Endothelial cell (in vitro differentiated cells): Measurements from ENCODE around the gene APBB3. TPM values are rescaled to one million over a fixed set of nuclear protein-coding genes. Genes with fewer than 3 reads are reported as not detected.

Experiments
- DNase-seq: peaks from one replicate; pipeline ENCODE4 v3.0.0; 2021; ENCODE audit warnings: low spot score
- H3K27ac Mint-ChIP-seq: one replicate; pipeline ENCODE4 v1.8.0; 2021; ENCODE audit warnings: mixed read lengths, inconsistent platforms; ENCODE audit not compliant: unreplicated experiment
- H3K27me3 Mint-ChIP-seq: one replicate; pipeline ENCODE4 v1.8.0; 2021; ENCODE audit warnings: mild to moderate bottlenecking, moderate library complexity, mixed read lengths, inconsistent platforms; ENCODE audit not compliant: unreplicated experiment
- H3K36me3 Mint-ChIP-seq: one replicate; pipeline ENCODE4 v1.8.0; 2021; ENCODE audit warnings: mild to moderate bottlenecking, low read depth, mixed read lengths, inconsistent platforms; ENCODE audit not compliant: unreplicated experiment
- H3K4me1 Mint-ChIP-seq: one replicate; pipeline ENCODE4 v1.8.0; 2021; ENCODE audit warnings: mild to moderate bottlenecking, mixed read lengths, inconsistent platforms; ENCODE audit not compliant: unreplicated experiment
- H3K4me3 Mint-ChIP-seq: one replicate; pipeline ENCODE4 v1.8.0; 2021; ENCODE audit warnings: mild to moderate bottlenecking, mixed read lengths, inconsistent platforms; ENCODE audit not compliant: unreplicated experiment
- H3K9me3 Mint-ChIP-seq: one replicate; pipeline ENCODE4 v1.8.0; 2021; ENCODE audit warnings: mixed read lengths, inconsistent platforms; ENCODE audit not compliant: unreplicated experiment
- total RNA-seq: library from RNA; stranded (reverse); fragmentation: NEBNext Ultra II Directional; extraction: Animal tissue kit (Norgen Biotek cat#: 25700); gene quantifications from one replicate; pipeline ENCODE4 v1.2.1, GENCODE V29; 2021; ENCODE audit not compliant: unreplicated experiment
- TF ChIP-seq, protein P1 (sequence below): fragments of 200-600 bp; sonication (generic); IDR thresholded peaks from one replicate; pipeline ENCODE4 v1.5.0; 2021; ENCODE audit warnings: antibody characterized with exemption; ENCODE audit not compliant: unreplicated experiment

APBB3 gene
- total RNA-seq, 1 donor from 2014 or later = 24.6 TPM

DNA sequence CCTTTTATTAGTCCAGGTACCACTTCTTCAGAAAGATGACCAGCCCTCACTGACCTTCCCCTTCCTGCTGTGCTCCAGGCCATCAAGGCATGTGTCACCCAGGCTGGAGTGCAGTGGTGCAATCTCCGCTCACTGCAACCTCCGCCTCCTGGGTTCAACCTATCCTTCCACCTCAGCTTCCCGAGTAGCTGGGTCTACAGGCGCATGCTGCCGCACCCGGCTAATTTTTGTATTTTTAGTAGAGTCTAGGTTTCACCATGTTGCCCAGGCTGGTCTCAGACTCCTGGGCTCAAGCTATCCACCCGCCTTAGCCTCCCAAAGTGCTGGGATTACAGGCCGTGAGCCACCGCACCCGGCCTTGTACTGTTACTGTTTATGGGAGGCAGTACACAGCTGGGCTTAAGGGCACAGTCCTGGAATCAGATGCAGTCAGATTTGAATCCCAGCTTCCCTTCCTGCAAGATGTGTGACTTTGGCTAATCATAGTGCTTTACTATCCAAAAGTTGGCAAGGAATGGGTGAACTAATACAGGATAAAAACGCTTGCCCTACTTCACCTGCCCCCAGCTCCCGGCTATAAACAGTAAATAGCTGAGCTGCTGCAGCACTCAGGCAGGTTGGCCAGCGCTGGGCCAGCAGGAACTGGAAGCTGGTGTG lies 17.4 kb downstream of the APBB3 start:
- Mint-ChIP-seq H3K36me3 (peaks cover 38% of the 10 kb centered on the region), H3K27me3 (peaks cover 6% of the 10 kb centered on the region), H3K4me1 (peaks cover 37% of the 10 kb centered on the region), H3K27ac (peak overlapping the region; percentile 72), H3K4me3 (peak overlapping the region; percentile 67), H3K9me3 (no peaks in the 10 kb centered on the region)
- TF ChIP-seq, protein P1, sequence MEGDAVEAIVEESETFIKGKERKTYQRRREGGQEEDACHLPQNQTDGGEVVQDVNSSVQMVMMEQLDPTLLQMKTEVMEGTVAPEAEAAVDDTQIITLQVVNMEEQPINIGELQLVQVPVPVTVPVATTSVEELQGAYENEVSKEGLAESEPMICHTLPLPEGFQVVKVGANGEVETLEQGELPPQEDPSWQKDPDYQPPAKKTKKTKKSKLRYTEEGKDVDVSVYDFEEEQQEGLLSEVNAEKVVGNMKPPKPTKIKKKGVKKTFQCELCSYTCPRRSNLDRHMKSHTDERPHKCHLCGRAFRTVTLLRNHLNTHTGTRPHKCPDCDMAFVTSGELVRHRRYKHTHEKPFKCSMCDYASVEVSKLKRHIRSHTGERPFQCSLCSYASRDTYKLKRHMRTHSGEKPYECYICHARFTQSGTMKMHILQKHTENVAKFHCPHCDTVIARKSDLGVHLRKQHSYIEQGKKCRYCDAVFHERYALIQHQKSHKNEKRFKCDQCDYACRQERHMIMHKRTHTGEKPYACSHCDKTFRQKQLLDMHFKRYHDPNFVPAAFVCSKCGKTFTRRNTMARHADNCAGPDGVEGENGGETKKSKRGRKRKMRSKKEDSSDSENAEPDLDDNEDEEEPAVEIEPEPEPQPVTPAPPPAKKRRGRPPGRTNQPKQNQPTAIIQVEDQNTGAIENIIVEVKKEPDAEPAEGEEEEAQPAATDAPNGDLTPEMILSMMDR = no peak
- DNase-seq = no peak

DNA sequence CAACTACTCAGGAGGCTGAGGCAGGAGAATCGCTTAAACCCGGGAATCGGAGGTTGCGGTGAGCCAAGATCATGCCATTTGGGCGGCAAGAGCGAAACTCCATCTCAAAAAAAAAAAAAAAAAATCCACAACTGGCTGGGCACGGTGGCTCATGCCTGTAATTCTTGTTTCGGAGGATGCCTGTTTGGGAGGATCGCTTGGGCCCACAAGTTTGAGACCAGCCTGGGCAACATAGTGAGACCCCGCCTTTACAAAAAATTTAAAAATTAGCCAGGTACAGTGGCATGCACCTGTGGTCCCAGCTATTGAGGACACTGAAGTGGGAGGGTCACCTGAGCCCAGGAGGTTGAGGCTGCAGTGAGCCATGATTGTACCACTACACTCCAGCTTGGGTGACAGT lies 18.8 kb downstream of the APBB3 start:
- TF ChIP-seq, protein P1 = no peak
- H3K27me3 Mint-ChIP-seq = peaks cover 6% of the 10 kb centered on the region
- no peak overlapping the region for H3K4me3 Mint-ChIP-seq
- H3K27ac Mint-ChIP-seq = no peak overlapping the region
- H3K36me3 Mint-ChIP-seq = peaks cover 38% of the 10 kb centered on the region
- no peak for DNase-seq
- H3K9me3 Mint-ChIP-seq = no peaks in the 10 kb centered on the region
- H3K4me1 Mint-ChIP-seq = peaks cover 41% of the 10 kb centered on the region

DNA sequence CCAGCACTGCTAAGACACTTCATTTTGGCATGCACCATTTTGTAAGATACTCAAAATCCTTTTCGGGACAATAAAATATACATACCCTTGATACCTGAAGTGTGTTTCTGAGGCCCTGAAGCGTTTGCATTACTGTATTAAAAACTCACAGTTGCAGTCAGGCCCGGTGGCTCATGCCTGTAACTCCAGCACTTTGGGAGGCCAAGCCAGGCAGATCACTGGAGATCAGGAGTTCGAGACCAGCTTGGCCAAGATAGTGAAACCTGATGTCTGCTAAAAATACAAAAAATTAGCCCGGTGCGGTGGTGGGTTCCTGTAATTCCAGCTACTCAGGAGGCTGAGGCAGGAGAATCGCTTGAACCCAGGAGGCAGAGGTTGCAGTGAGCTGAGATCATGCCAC lies 19.4 kb downstream of the APBB3 start:
- TF ChIP-seq, protein P1 = no peak
- peaks cover 37% of the 10 kb centered on the region for H3K36me3 Mint-ChIP-seq
- DNase-seq = no peak
- peaks cover 41% of the 10 kb centered on the region for H3K4me1 Mint-ChIP-seq
- H3K4me3 Mint-ChIP-seq = peak overlapping the region; percentile 24
- H3K27me3 Mint-ChIP-seq = peaks cover 6% of the 10 kb centered on the region
- no peak overlapping the region for H3K27ac Mint-ChIP-seq
- no peaks in the 10 kb centered on the region for H3K9me3 Mint-ChIP-seq

DNA sequence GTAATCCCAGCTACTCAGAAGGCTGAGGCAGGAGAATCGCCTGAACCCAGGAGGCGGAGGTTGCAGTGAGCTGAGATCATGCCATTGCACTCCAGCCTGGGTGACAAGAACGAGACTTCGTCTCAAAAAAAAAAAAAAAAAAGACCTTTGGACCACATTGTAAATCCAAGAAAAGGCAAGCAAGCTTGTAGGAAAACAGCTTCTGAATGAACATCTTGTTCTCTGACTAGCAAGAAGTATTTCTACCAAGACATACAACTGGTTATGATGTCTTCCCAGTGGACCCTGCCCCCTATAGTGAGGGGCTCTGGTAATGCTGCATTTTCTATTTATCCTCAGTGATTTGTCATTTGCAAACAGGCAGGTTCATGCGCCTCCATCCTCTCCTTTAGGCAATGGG lies 21.4 kb downstream of the APBB3 start:
- Mint-ChIP-seq H3K27me3 (peaks cover 4% of the 10 kb centered on the region), H3K27ac (no peak overlapping the region), H3K4me1 (peaks cover 23% of the 10 kb centered on the region), H3K9me3 (no peaks in the 10 kb centered on the region), H3K36me3 (peaks cover 26% of the 10 kb centered on the region), H3K4me3 (no peak overlapping the region)
- no peak for DNase-seq
- TF ChIP-seq, protein P1 = no peak

DNA sequence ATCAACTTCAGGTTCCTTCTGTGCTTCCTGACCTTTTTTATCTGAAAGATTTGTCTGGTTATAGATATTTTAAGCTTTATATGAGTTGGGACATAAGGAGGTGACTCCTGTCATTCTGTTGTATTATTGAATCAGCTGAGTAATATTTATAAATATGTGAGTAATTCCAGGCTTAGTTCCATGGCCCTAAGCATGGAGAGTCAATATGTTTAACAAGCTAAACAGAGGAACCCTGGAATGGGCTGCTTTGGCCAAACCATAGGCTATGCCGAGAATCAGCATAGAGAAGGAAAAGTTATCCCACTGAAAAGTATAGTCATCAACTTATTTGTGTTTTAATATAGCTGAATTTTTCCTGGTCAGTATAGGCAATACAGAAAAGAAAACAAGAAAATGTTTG lies 24.2 kb downstream of the APBB3 start:
- no peak overlapping the region for H3K27ac Mint-ChIP-seq
- peaks cover 29% of the 10 kb centered on the region for H3K36me3 Mint-ChIP-seq
- H3K9me3 Mint-ChIP-seq = no peaks in the 10 kb centered on the region
- no peak for DNase-seq
- H3K4me1 Mint-ChIP-seq = peaks cover 10% of the 10 kb centered on the region
- H3K4me3 Mint-ChIP-seq = peak overlapping the region; percentile 45
- no peaks in the 10 kb centered on the region for H3K27me3 Mint-ChIP-seq
- TF ChIP-seq, protein P1 = no peak
